Loucy (cell line): ENCODE measurements around the gene LRRC43.
"Not testable (repeated sequence)": the region's sequence is repeated elsewhere in the genome, so short reads cannot be mapped to it uniquely, and the experiment has no call there.

Source experiments
- H2AFZ ChIP-seq: fragments of 200-600 bp; sonication (generic); 2 replicates; pipeline ENCODE4 v1.6.0; 2016; ENCODE audit warnings: antibody characterized with exemption, mild to moderate bottlenecking, low read length, moderate library complexity
- H3F3A ChIP-seq: fragments of 200-600 bp; 2 replicates; pipeline ENCODE4 v1.6.0; 2016; ENCODE audit warnings: antibody characterized with exemption, low read depth, mild to moderate bottlenecking
- H3K27me3 ChIP-seq: fragments of 200-600 bp; sonication (generic); 2 replicates; pipeline ENCODE4 v1.6.1; 2014; ENCODE audit warnings: low read length, mild to moderate bottlenecking; ENCODE audit not compliant: insufficient read depth, poor library complexity, severe bottlenecking
- H3K36me3 ChIP-seq: fragments of 200-600 bp; sonication (generic); 2 replicates; pipeline ENCODE4 v1.6.1; 2016; ENCODE audit warnings: low read length; ENCODE audit not compliant: insufficient read depth
- H3K4me1 ChIP-seq: fragments of 200-600 bp; sonication (generic); 2 replicates; pipeline ENCODE4 v1.5.1; 2014; ENCODE audit warnings: low read length, mild to moderate bottlenecking; ENCODE audit not compliant: insufficient read depth, poor library complexity, severe bottlenecking
- H3K4me2 ChIP-seq: fragments of 200-600 bp; sonication (generic); 2 replicates; pipeline ENCODE4 v1.6.0; 2014; ENCODE audit warnings: antibody characterized with exemption, low read length, low read depth, mild to moderate bottlenecking; ENCODE audit not compliant: poor library complexity, severe bottlenecking
- H3K4me3 ChIP-seq: fragments of 200-600 bp; sonication (generic); 2 replicates; pipeline ENCODE4 v1.5.1; 2014; ENCODE audit warnings: low read length, mild to moderate bottlenecking, mixed read lengths; ENCODE audit not compliant: poor library complexity, severe bottlenecking
- H3K79me2 ChIP-seq: fragments of 200-600 bp; sonication (generic); 2 replicates; pipeline ENCODE4 v1.6.1; 2014; ENCODE audit warnings: low read length; ENCODE audit not compliant: insufficient read depth
- H3K9ac ChIP-seq: fragments of 200-600 bp; sonication (generic); 2 replicates; pipeline ENCODE4 v1.6.0; 2014; ENCODE audit warnings: mild to moderate bottlenecking, low read depth, low read length, moderate library complexity; ENCODE audit not compliant: poor library complexity, severe bottlenecking
- H3K9me2 ChIP-seq: fragments of 200-600 bp; sonication (generic); replicated peaks from 2 replicates; pipeline ENCODE4 v1.6.1; 2016; ENCODE audit warnings: low read depth, low read length, mixed read lengths
- H3K9me3 ChIP-seq: fragments of 200-600 bp; sonication (generic); 2 replicates; pipeline ENCODE4 v1.6.1; 2014; ENCODE audit warnings: mild to moderate bottlenecking, antibody characterized with exemption, low read length, low read depth; ENCODE audit not compliant: insufficient read depth
- H4K20me1 ChIP-seq: fragments of 200-600 bp; sonication (generic); 2 replicates; pipeline ENCODE4 v1.6.0; 2014; ENCODE audit warnings: antibody characterized with exemption, low read length, mild to moderate bottlenecking; ENCODE audit not compliant: insufficient read depth, poor library complexity, severe bottlenecking
- EZH2phosphoT487 ChIP-seq: fragments of 200-600 bp; IDR thresholded peaks from 2 replicates; pipeline ENCODE4 v1.6.1; 2018; ENCODE audit warnings: antibody characterized with exemption, mild to moderate bottlenecking, moderate library complexity, borderline replicate concordance
- TF ChIP-seq, protein P1 (sequence below): fragments of 200-600 bp; sonication (generic); conservative IDR thresholded peaks from 2 replicates; pipeline ENCODE4 v1.5.1; 2014; ENCODE audit warnings: mild to moderate bottlenecking, antibody characterized with exemption, low read length

Gene LRRC43

DNA sequence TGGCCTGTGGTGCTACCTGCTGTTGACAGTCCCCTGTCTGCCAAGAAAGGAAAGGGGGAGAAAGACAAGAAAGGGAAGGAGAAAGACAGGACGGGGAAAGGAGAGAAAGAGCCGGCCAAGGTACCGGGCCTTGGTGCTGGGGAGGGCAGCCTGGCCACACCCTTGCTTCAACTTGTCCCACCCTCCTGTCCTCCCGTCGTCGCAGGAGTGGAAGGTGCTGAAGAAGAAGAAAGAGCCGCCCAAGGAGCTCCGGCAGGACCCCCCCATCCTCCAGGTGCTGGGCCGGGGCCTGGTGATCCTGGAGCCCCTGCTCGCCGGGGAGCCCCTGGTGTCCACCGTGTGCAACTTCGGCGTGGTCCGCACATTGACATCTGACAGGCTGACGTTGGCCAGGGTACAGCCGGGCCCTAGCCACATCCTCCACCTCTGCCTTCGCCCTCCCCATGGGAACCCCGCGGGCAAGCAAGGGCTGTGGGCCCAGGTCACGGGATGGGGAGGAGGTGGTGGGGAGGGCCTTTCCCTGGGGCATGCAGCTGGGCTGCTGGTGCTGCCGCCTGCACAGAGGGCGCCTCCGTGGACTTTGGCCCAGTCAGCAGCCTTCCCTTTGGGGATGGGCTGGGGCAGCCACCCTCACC, 17.7 kb downstream of the LRRC43 start:
- no peaks in the 10 kb centered on the region for H4K20me1 ChIP-seq
- H3K36me3 ChIP-seq = no peaks in the 10 kb centered on the region
- no peak overlapping the region for H3K9ac ChIP-seq
- no peaks in the 10 kb centered on the region for H3F3A ChIP-seq
- no peak overlapping the region for H3K4me3 ChIP-seq
- H3K79me2 ChIP-seq = no peaks in the 10 kb centered on the region
- H3K9me3 ChIP-seq = no peaks in the 10 kb centered on the region
- no peaks in the 10 kb centered on the region for H3K9me2 ChIP-seq
- no peaks in the 10 kb centered on the region for H3K27me3 ChIP-seq
- no peak overlapping the region for H3K4me2 ChIP-seq
- TF ChIP-seq, protein P1, sequence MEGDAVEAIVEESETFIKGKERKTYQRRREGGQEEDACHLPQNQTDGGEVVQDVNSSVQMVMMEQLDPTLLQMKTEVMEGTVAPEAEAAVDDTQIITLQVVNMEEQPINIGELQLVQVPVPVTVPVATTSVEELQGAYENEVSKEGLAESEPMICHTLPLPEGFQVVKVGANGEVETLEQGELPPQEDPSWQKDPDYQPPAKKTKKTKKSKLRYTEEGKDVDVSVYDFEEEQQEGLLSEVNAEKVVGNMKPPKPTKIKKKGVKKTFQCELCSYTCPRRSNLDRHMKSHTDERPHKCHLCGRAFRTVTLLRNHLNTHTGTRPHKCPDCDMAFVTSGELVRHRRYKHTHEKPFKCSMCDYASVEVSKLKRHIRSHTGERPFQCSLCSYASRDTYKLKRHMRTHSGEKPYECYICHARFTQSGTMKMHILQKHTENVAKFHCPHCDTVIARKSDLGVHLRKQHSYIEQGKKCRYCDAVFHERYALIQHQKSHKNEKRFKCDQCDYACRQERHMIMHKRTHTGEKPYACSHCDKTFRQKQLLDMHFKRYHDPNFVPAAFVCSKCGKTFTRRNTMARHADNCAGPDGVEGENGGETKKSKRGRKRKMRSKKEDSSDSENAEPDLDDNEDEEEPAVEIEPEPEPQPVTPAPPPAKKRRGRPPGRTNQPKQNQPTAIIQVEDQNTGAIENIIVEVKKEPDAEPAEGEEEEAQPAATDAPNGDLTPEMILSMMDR = no peak; the same call in 1 of the 2 replicates
- no peak for TF ChIP-seq EZH2phosphoT487
- H2AFZ ChIP-seq = no peak overlapping the region
- H3K4me1 ChIP-seq = peaks cover 9% of the 10 kb centered on the region

DNA sequence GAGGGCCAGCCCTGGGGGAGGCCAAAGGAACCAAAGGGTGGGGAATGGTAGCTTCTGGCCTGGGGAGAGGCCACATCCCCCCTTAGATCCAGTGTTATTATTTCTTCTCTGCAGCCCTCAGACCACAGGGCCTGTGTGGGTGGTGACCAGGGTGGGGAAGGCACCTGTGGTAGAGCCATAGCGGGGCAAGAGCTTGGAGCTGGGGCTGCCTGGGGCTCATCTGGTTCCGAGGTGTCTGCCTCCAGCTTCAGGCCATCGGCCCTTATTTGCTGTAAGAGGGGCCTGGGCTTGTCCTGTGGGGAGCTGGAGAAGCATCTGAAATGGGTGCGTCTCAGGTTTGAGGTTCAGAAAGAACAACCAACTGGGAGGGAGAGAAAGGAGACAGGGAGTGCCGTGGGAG, 18.5 kb downstream of the LRRC43 start:
- Histone ChIP-seq H3K9me3 (no peaks in the 10 kb centered on the region), H3K36me3 (peaks cover 2% of the 10 kb centered on the region; the same call in 1 of the 2 replicates), H3K9ac (no peak overlapping the region), H3K9me2 (no peaks in the 10 kb centered on the region), H3K27me3 (no peaks in the 10 kb centered on the region), H4K20me1 (no peaks in the 10 kb centered on the region), H3K79me2 (no peaks in the 10 kb centered on the region), H2AFZ (no peak overlapping the region), H3K4me2 (no peak overlapping the region), H3K4me1 (peaks cover 9% of the 10 kb centered on the region), H3F3A (no peaks in the 10 kb centered on the region), H3K4me3 (no peak overlapping the region)
- no peak for TF ChIP-seq EZH2phosphoT487
- TF ChIP-seq, protein P1 = no peak

DNA sequence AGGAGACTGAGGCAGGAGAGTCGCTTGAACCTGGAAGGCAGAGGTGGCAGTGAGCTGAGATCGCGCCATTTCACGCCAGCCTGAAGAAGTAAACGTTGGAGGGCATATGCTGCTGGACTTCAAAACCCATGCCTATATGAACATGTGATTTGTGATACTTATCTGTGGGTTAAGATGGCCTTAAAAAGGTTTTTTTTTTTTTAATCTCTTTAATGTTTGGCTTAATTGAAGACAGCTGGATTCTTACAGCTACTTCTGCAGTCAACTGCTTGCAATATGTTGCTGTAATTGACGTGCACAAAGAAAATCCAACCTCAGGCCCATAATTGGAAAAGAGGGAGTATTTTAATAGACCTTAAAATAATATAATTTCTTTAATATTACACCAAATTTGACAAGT, 19.1 kb downstream of the LRRC43 start:
- H3K9me3 ChIP-seq = no peaks in the 10 kb centered on the region
- no peaks in the 10 kb centered on the region for H3K79me2 ChIP-seq
- no peaks in the 10 kb centered on the region for H3K27me3 ChIP-seq
- H3K4me3 ChIP-seq = no peak overlapping the region
- TF ChIP-seq EZH2phosphoT487 = no peak
- TF ChIP-seq, protein P1 = no peak
- H3K4me1 ChIP-seq = peaks cover 6% of the 10 kb centered on the region
- H4K20me1 ChIP-seq = no peaks in the 10 kb centered on the region
- no peaks in the 10 kb centered on the region for H3K9me2 ChIP-seq
- H3K4me2 ChIP-seq = no peak overlapping the region
- H3F3A ChIP-seq = no peaks in the 10 kb centered on the region
- H2AFZ ChIP-seq = no peak overlapping the region
- H3K36me3 ChIP-seq = peaks cover 8% of the 10 kb centered on the region; the same call in 1 of the 2 replicates
- H3K9ac ChIP-seq = no peak overlapping the region

DNA sequence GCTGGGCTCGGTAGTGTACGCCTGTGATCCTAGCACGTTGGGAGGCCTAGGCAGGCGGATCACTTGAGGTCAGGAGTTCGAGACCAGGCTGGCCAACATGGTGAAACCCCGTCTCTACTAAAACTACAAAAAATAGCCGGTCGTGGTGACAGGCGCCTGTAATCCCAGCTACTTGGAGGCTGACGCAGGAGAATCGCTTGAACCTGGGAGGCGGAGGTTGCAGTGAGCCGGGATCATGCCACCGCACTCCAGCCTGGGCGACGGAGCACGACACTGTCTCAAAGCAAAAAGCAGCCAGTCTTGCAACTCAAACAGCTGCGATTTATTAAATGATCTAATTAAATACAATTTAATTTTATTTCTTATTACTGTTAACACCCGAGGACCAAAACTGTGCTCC, 19.9 kb downstream of the LRRC43 start:
- H2AFZ ChIP-seq, H3F3A ChIP-seq: not testable (repeated sequence)

More for the DNA sequence above, 19.9 kb downstream of the LRRC43 start:
- not testable (repeated sequence) for H3K9ac ChIP-seq, H3K9me2 ChIP-seq, H3K79me2 ChIP-seq, H3K4me1 ChIP-seq, H3K9me3 ChIP-seq, H3K4me3 ChIP-seq, H3K4me2 ChIP-seq, H3K27me3 ChIP-seq, H4K20me1 ChIP-seq
- peaks cover 16% of the 10 kb centered on the region; the same call in 1 of the 2 replicates for H3K36me3 ChIP-seq
